Omental fat pad (tissue), 4 donors: Measurements from ENCODE around the gene THEMIS2. TPM values are rescaled to one million over a fixed set of nuclear protein-coding genes. Genes with fewer than 3 reads are reported as not detected.
A peak's percentile ranks its signal among the peaks of the same experiment; 100 is the strongest.
"Not testable (repeated sequence)": the region's sequence is repeated elsewhere in the genome, so short reads cannot be mapped to it uniquely, and the experiment has no call there.

Source experiments
- ATAC-seq: fragments of 150-250 bp; one replicate; pipeline ENCODE4 v1.9.1; 2016; ENCODE audit warnings: mild to moderate bottlenecking, moderate library complexity; ENCODE audit not compliant: low FRiP score
- DNase-seq: peaks from one replicate; pipeline ENCODE4 v3.0.0-alpha.2; 2019; ENCODE audit warnings: low spot score
- CTCF ChIP-seq, 3 donors: fragments of 450-650 bp; IDR thresholded peaks; one replicate each; pipeline ENCODE4 v1.5.1; 2016 to 2017; ENCODE audit warnings: antibody characterized with exemption in 3 of 3, mild to moderate bottlenecking in 3 of 3, moderate library complexity in 2 of 3
- total RNA-seq, 4 donors: library from RNA; depleted of rRNA; stranded (reverse); fragments of >200 nt; gene quantifications; one replicate each; pipeline ENCODE4 v1.1.0, GENCODE V29; 2016

THEMIS2 gene
- total RNA-seq, 4 donors from 2014 or later, result 50.2 to 103 (median 77.0) TPM

- ATAC-seq, result no peak
- DNase-seq, result no peak
- TF ChIP-seq CTCF (IDR thresholded peaks at IDR 0.05), result no peak
Observed at GRCh38 chr1:27864264-27864895, 8.0 kb upstream of the THEMIS2 start.

GRCh38 chr1:27865821-27866220 is 6.5 kb upstream of the THEMIS2 start:
- TF ChIP-seq CTCF (IDR thresholded peaks at IDR 0.05), result no peak
- no peak for DNase-seq
- ATAC-seq, result no peak

- no peak for TF ChIP-seq CTCF (IDR thresholded peaks at IDR 0.05)
- no peak for ATAC-seq
- DNase-seq, result no peak
Observed at GRCh38 chr1:27868556-27868931, 3.8 kb upstream of the THEMIS2 start.

GRCh38 chr1:27868932-27869718 is 3.2 kb upstream of the THEMIS2 start:
- TF ChIP-seq CTCF (IDR thresholded peaks at IDR 0.05), result no peak
- ATAC-seq, result no peak
- no peak for DNase-seq

- DNase-seq (no peak), ATAC-seq (no peak)
- TF ChIP-seq CTCF (IDR thresholded peaks at IDR 0.05), result no peak
Observed at GRCh38 chr1:27869719-27870085, 2.6 kb upstream of the THEMIS2 start.

- not testable (repeated sequence) for ATAC-seq
- DNase-seq, result peak; percentile 10
Observed at GRCh38 chr1:27871076-27871475, 1.3 kb upstream of the THEMIS2 start.

- DNase-seq, result peak; percentile 22
- ATAC-seq, result peak; percentile 19
- TF ChIP-seq CTCF (IDR thresholded peaks at IDR 0.05), result no peak
Observed at GRCh38 chr1:27872802-27873551, 633 bp downstream of the THEMIS2 start.
